CD4-positive, alpha-beta T cell (primary cell): Measurements from ENCODE around the gene GBX1. TPM values are rescaled to one million over a fixed set of nuclear protein-coding genes. Genes with fewer than 3 reads are reported as not detected.

Experiments
- ATAC-seq: fragments of 200-7000 bp; cut with Tn5 transposase; one replicate; pipeline ENCODE4 v1.10.0; 2022; ENCODE audit warnings: mild to moderate bottlenecking; ENCODE audit not compliant: poor library complexity
- CTCF ChIA-PET: fragments of 350-600 bp; sonication (Branson Sonifier 250); formaldehyde crosslinking; loops from one replicate; lab custom pipeline; 2021; ENCODE audit warnings: antibody characterized with exemption, inconsistent platforms; lab: Charles Lee
- POLR2A ChIA-PET: fragments of 350-600 bp; sonication (Branson Sonifier 250); formaldehyde crosslinking; loops from one replicate; lab custom pipeline; 2021; ENCODE audit warnings: antibody characterized with exemption, inconsistent platforms; lab: Charles Lee
- DNase-seq, 14 experiments: peaks; one replicate each; pipeline ENCODE4 v3.0.0-alpha.2; 2013 to 2020; ENCODE audit warnings: mixed read lengths in 2 of 14
- H3K27ac ChIP-seq, 2 donors: one replicate each; pipeline versions ENCODE4 v1.5.1 to v1.7.0; 2013; ENCODE audit warnings: low read length in 2 of 2, low read depth in 1 of 2, mild to moderate bottlenecking in 1 of 2
- H3K27me3 ChIP-seq, 2 experiments: 1 replicate in 1 of 2; 2 replicates in 1 of 2; pipeline versions ENCODE4 v1.6.1 to v1.7.0; 2013; ENCODE audit warnings: low read length in 2 of 2, control low read depth in 1 of 2, mild to moderate bottlenecking in 1 of 2, moderate library complexity in 1 of 2; ENCODE audit not compliant: insufficient read depth in 2 of 2, control insufficient read depth in 1 of 2
- H3K36me3 ChIP-seq: one replicate; pipeline ENCODE4 v1.6.1; 2013; ENCODE audit warnings: low read length, control low read depth; ENCODE audit not compliant: insufficient read depth
- H3K4me1 ChIP-seq: one replicate; pipeline ENCODE4 v1.6.1; 2013; ENCODE audit warnings: low read length, control low read depth; ENCODE audit not compliant: insufficient read depth
- H3K4me3 ChIP-seq: one replicate; pipeline ENCODE4 v1.5.1; 2013; ENCODE audit warnings: mild to moderate bottlenecking, low read length, moderate library complexity
- H3K9me3 ChIP-seq, 2 experiments: 1 replicate in 1 of 2; 2 replicates in 1 of 2; pipeline versions ENCODE4 v1.6.1 to v1.7.0; 2013; ENCODE audit warnings: low read length in 2 of 2, mild to moderate bottlenecking in 2 of 2, control low read depth in 1 of 2, moderate library complexity in 1 of 2; ENCODE audit not compliant: control insufficient read depth in 1 of 2, insufficient read depth in 1 of 2
- H3K27ac Mint-ChIP-seq: one replicate; pipeline ENCODE4 v1.8.0; 2020; ENCODE audit warnings: mixed read lengths
- H3K27me3 Mint-ChIP-seq: one replicate; pipeline ENCODE4 v1.8.0; 2021; ENCODE audit warnings: mixed read lengths
- H3K36me3 Mint-ChIP-seq: one replicate; pipeline ENCODE4 v1.8.0; 2021; ENCODE audit warnings: low read depth, mixed read lengths
- H3K4me1 Mint-ChIP-seq: one replicate; pipeline ENCODE4 v1.8.0; 2021; ENCODE audit warnings: low read depth, mixed read lengths
- H3K4me3 Mint-ChIP-seq: one replicate; pipeline ENCODE4 v1.8.0; 2020; ENCODE audit warnings: mild to moderate bottlenecking, mixed read lengths
- H3K9me3 Mint-ChIP-seq: one replicate; pipeline ENCODE4 v1.8.0; 2020; ENCODE audit warnings: mixed read lengths
- intact Hi-C, 2 experiments: fragments of 100-400 bp; cut with DNase I in 1 of 2; cut with micrococcal nuclease in 1 of 2; formaldehyde crosslinking; loops; one replicate each; pipeline versions ENCODE4 v1.15.1 to v1.9.0; 2023 to 2025; cut with DNase I, micrococcal nuclease
- total RNA-seq, 174 experiments: library from RNA in 2 of 174; stranded (reverse) in 2 of 174; gene quantifications; one replicate each; pipeline ENCODE4 v1.2.3 and lab custom pipeline; 2021 to 2026
- TF ChIP-seq, protein P1 (sequence below): fragments of 200-600 bp; IDR thresholded peaks from one replicate; pipeline ENCODE4 v1.8.0; 2022; ENCODE audit warnings: antibody characterized with exemption, mild to moderate bottlenecking

The GBX1 gene
- total RNA-seq, 2 experiments from 2014 or later, result not detected

DNA sequence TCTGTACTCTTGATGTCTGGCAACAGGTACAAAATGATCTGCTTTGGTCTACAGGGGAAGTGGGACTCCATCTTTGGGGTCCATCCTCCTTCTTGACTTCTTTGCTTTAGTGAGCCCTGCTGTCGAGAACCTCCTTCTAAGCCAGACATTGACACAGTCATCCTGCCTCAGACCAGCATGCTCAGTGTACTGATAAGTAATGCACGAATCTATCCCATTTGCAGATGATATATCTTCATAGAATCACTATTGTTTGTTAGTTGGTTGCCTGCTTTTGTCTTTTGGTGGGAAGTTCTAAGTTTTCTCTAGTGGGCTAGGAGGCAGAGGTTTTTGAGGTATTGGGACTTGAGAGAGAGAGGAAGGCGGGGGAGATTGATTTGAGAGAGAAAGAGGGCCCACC lies 33.9 kb upstream of the GBX1 start:
- H3K9me3 ChIP-seq, result no peaks in the 10 kb centered on the region
- Mint-ChIP-seq H3K4me3 (no peak overlapping the region), H3K4me1 (peaks cover 5% of the 10 kb centered on the region), H3K27ac (no peak overlapping the region), H3K36me3 (no peaks in the 10 kb centered on the region), H3K27me3 (no peaks in the 10 kb centered on the region), H3K9me3 (no peaks in the 10 kb centered on the region)
- peaks cover 21% of the 10 kb centered on the region for H3K4me1 ChIP-seq
- no peaks in the 10 kb centered on the region for H3K27me3 ChIP-seq
- H3K4me3 ChIP-seq, result no peak overlapping the region
- ATAC-seq, result no peak
- TF ChIP-seq, protein P1, sequence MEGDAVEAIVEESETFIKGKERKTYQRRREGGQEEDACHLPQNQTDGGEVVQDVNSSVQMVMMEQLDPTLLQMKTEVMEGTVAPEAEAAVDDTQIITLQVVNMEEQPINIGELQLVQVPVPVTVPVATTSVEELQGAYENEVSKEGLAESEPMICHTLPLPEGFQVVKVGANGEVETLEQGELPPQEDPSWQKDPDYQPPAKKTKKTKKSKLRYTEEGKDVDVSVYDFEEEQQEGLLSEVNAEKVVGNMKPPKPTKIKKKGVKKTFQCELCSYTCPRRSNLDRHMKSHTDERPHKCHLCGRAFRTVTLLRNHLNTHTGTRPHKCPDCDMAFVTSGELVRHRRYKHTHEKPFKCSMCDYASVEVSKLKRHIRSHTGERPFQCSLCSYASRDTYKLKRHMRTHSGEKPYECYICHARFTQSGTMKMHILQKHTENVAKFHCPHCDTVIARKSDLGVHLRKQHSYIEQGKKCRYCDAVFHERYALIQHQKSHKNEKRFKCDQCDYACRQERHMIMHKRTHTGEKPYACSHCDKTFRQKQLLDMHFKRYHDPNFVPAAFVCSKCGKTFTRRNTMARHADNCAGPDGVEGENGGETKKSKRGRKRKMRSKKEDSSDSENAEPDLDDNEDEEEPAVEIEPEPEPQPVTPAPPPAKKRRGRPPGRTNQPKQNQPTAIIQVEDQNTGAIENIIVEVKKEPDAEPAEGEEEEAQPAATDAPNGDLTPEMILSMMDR, result no peak
- no peak overlapping the region for H3K27ac ChIP-seq
- DNase-seq, result no peak
- CTCF ChIA-PET, result no interaction called here
- intact Hi-C loops, result no loop called here
- POLR2A ChIA-PET, result no interaction called here
- no peaks in the 10 kb centered on the region for H3K36me3 ChIP-seq

DNA sequence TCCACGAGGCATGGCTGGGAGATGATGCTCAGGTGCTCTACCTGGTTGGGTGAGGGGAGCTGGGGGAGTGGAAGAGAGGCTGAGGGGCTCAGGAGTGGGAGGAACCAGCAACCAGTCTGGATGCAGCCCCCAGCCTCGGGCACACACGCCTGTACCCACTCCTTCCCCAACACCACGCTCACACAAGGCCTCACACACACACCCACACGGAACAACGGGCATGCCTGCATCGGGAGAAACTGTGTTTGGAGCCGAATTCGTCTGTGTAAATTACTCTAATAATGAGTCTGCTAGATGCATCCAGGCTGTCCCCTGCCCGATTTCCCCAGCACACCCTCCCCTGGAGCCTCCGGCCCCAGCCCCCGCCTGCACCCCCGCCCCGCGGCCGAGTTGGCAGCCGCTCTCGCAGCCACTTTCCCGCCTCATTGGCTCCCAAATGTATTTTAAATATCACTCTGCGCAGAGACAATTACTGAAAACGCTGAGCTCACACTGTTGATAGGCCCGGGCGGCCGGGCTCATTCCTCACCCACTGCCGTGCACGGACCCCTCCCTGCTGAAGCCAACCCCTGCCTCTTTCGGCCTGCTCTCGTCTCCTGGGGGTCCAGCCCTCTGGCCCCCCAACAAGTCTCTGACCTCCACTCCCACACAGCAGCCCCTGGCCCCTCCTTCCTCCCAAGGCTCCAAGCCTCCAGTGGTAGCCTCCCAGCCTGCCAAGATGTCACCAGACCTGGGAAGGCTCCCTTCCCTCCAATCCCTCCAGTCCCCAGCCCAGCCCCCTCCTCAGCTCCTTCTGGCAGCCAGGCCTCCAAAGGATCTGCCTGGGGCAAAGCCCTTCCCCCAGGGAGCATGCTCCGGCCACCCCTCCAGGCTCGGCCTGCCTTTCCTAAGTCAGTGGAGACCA lies 31.7 kb upstream of the GBX1 start:
- Histone ChIP-seq H3K9me3 (no peaks in the 10 kb centered on the region), H3K27ac (no peak overlapping the region), H3K4me1 (peaks cover 19% of the 10 kb centered on the region), H3K4me3 (no peak overlapping the region), H3K36me3 (no peaks in the 10 kb centered on the region), H3K27me3 (peaks cover 0 to 2% of the 10 kb centered on the region in 2 experiments)
- Mint-ChIP-seq H3K36me3 (no peaks in the 10 kb centered on the region), H3K4me1 (peaks cover 4% of the 10 kb centered on the region), H3K27ac (no peak overlapping the region), H3K9me3 (no peaks in the 10 kb centered on the region), H3K4me3 (no peak overlapping the region), H3K27me3 (peaks cover 10% of the 10 kb centered on the region)
- TF ChIP-seq, protein P1, result no peak
- no peak for ATAC-seq
- CTCF ChIA-PET, result no interaction called here
- no peak for DNase-seq
- POLR2A ChIA-PET, result no interaction called here
- intact Hi-C loops, result loop anchor here in 1 of 2 experiments (1.0 kb wide), 1 partner anchor 22 kb away; no protein-coding TSS in a partner anchor

DNA sequence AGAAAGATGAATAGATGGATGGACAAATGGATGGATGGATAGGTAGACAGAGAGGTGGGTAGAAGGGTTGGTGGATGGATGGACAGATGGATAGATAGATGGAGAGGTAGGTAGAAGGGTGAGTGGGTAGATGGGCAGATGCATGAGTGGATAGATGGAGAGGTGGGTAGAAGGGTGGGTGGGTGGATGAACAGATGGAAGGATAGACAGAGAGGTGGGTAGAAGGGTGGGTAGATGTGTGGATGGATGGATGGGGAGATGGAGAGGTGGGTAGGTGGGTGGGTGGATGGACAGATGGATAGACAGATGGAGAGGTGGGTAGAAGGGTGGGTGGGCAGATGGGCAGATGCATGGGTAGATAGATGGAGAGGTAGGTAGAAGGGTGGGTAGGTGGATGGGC lies 30.4 kb upstream of the GBX1 start:
- Histone ChIP-seq H3K9me3 (no peaks in the 10 kb centered on the region), H3K27ac (no peak overlapping the region)
- POLR2A ChIA-PET, result no interaction called here

More for the DNA sequence above, 30.4 kb upstream of the GBX1 start:
- Mint-ChIP-seq H3K27ac (no peak overlapping the region), H3K4me3 (no peak overlapping the region), H3K9me3 (no peaks in the 10 kb centered on the region), H3K4me1 (peaks cover 5% of the 10 kb centered on the region), H3K36me3 (no peaks in the 10 kb centered on the region), H3K27me3 (peaks cover 11% of the 10 kb centered on the region)
- H3K36me3 ChIP-seq, result no peaks in the 10 kb centered on the region
- H3K4me1 ChIP-seq, result peaks cover 24% of the 10 kb centered on the region
- ATAC-seq (no peak), DNase-seq (no peak)
- no peak overlapping the region for H3K4me3 ChIP-seq
- intact Hi-C loops, result loop anchor here in 1 of 2 experiments (1.0 kb wide), 1 partner anchor 23 kb away; no protein-coding TSS in a partner anchor
- peaks cover 0 to 2% of the 10 kb centered on the region in 2 experiments for H3K27me3 ChIP-seq
- TF ChIP-seq, protein P1, result no peak
- CTCF ChIA-PET, result no interaction called here
